ENCODE results near the gene ARHGEF16.
A peak's percentile ranks its signal among the peaks of the same experiment; 100 is the strongest.

The ARHGEF16 gene

DNA sequence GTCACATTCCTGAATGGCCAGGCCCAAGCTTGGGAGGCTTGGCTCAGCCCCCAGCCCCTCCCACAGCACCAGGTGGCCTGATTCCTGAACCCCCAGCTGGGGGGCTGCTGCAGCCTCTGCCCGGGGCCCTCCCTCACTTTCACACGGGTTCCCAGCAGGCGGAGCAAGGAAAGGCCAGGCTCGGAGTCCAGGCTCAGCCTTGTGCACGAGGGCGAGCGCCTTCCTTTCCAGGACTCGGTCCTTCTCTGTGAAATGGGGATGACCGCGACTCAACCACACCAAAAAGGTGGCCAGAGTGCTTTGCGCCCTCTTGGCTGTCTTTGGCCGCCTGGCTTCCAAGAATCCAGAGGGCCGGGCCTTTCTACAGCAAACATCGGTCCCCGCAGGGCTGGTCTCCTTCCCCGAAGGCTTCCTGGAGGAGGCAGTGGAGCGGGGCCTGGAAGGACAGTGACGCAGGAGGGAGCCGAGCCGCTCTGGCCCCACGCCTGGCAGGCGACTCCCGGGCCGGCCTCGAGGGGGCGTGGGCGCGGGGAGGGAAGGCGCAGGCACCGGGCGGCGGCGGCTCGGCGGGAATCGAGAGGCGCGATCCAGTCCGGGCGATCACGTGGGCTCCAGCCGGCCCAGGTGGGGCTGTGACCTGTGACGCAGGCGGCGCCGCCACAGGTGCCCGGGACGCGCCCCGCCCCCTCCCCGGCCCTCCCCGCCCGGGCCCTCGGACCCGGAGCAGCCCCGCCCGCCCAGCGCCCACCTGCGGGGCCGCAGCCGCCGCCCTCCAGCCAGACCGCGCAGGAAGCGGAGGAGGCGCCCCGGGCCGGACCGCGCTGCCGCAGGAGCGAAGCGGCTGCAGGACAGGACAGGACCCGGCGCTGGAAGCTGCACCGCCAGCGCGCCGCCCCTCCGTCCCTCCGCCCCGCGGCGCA lies at the start of gene ARHGEF16:
Gene ARHGEF16 (plus strand): TSS at position 775 of the 920 bp plus-strand sequence. CDS start 8,420 bp downstream, outside the sequence.
- no peak for DNase-seq

DNA sequence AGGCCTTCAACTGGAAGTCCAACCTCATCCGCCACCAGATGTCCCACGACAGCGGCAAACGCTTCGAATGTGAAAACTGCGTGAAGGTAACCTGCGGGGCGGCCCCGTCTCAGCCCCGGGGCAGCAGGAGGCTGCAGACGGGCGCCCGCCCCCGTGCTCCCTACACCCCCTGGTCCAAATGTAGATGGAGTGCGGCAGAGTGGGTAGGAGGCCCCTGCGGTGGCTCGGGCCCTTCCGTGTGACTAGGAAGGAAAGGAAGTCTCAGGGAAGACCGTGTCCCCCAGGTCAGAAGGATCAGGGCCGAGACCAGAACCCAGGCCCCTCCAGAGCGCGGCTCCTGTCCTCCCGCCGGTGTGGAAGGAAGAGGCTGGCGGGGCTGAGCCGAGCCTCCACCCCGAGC lies 49.7 kb upstream of the ARHGEF16 start:
- no peak for DNase-seq

DNA sequence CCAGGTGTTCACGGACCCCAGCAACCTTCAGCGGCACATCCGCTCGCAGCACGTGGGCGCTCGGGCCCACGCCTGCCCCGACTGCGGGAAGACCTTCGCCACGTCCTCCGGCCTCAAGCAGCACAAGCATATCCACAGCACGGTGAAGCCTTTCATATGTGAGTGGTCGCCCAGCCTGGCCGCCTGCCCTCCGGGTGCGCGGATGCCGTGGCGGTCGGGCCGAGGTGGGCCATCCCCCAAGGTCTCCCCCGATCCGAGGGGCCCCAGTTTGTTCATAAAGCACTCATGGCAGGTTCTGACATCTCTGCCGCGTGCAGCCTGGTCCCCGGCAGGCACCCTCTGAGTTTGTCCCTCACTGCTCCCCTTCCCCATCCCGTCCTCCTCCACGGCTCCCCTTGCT lies 49.0 kb upstream of the ARHGEF16 start:
- DNase-seq, result no peak

DNA sequence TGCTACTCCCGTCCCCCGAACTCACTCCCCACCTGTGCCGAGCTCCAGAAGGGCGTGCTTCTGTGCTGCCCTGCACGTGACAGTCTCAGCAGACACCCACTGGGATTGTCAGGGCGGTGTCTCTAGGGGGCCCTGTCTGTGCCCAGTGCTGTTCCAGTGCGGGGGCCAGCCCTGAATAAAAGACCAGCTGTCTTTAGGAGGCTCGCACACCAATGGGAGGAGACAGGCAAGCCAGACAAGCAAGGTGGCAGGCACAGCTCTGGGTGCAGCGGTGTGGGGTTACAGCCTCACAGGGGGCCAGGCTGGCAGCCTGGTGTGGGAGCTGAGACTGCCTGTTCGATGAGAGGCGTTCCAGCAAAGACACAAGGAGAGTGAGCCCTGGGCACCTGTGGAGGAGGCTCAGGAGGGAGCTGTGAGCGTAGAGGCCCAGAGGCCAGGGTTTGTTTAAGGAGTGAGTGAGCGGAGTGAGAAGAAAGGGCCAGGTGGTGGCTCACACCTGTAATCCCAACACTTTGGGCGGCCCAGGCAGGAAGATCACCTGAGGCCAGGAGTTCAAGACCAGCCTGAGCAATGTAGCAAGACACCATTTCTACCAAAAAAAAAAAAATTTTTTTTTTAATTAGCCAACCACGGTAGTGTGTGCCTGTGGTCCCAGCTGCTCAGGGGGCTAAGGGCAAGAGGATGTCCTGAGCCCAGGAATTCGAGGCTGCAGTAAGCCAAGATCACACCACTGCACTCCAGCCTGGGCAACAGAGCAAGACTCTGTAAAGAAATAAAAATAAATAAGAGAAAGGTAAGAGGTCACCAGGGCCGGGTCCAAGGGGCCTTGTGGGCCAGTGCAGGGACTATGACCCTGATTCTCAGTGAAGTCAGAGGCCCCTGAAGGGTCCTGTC lies 48.2 kb upstream of the ARHGEF16 start:
- no peak for DNase-seq

DNA sequence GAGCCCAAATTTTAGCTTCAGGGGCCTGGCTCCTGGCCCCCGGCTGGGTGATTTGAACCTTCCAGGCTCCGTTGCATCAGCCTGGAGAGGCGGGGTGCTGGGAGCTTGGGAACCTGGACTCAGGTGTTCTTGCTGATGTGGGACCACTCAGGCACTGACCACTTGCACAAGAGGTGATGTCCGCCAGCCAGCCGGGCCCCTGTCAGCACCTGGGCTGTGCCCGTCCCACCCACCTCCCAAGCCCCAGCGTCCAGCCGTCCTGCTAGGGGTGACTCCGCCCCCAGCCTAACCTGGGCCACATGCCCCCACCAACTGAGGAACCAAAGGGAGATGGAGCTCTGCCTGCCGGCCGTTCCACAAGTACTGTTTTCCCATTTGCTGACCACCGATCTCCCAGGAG lies 47.4 kb upstream of the ARHGEF16 start:
- no peak for DNase-seq

DNA sequence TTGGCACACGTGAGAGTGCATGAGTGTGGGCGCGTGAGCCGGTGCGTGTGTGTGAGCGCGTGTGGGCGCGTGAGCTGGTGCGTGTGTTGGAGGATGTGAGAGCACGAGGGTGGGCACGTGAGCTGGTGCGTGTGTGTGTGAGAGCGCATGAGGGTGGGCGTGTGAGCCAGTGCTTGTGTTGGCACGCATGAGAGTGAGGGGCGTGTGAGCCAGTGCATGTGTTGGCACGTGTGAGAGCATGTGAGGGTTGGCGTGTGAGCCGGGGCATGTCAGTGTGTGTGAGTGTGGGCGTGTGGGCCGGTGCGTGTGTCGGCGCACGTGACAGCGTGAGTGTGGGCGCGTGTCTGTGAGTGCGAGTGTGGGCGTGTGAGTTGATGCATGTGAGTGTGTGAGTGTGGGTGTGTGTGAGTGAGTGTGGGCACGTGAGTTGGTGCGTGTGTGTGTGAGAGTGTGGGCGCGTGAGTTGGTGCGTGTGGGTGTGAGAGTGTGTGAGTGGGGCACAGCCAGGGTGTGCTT lies 45.7 kb upstream of the ARHGEF16 start:
- DNase-seq, result no peak

DNA sequence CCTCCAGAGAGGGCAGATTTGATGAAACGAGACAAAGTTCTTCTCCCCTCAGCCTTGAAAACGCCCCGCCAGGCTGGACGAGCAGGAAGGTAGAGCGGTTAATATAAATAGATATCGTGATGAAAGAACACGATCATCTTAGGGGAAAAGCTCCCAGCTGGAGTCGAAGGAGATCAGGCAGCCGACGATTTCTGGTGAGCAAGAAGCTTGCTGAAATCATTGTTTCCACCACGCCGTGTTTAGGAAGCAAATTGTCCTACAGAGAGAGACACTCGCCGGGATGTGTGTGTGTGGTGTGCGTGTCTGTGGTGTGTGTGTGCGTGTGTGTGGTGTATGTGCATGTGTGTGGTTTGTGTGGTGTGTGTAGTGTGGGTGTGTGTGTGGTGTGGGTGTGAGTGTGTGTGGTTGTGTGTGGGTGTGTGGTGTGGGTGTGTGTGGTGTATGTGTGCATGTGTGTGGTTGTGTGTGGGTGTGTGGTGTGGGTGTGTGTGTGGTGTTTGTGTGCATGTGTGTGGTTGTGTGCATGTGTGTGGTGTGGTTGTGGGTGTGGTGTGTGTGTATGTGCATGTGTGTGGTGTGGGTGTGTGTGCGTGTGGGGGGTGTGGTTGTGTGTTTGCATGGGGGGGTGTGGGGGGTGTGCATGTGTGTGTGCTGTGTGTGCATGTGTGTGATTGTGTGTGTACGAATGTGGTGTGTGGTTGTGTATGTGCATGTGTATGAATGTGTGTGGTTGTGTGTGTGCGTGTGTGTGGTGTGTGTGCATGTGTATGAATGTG lies 44.9 kb upstream of the ARHGEF16 start:
- no peak for DNase-seq

DNA sequence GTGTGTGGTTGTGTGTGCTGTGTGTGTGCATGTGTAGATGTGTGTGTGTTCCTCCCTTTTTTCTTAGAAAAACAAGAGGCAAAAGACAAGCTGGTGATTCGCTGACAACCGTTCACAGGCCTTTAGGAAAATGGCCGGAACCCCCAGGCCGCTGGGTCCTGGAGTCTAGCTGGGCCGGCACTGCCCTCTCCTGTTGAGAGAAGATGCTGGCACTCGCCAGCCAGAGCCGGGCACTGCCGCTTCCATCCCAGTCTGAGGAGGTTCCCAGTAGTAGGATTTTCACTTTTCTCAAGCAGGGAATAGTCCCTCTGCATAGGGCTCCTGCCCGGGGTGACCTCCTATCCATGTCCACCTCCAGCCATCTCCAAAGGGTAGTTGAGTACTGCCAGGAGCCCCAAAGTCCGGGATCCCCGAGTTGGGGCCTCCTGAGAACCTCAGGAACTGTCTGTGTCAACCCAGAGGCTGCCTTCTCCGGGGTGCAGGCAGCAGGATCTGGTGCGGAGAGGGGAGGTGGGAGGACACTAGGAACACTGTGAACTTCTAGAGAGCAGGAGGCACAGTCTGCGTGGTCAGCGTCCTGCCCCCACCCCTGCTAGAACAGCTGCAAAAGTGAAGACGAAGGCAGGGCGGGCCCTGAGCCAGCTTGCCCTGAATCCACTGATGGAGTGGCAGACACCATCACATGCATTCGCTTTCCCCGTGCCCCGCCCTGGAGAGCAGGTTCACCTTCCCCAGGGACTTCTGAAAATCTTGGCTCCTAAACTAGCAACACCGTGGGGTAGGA lies 44.1 kb upstream of the ARHGEF16 start:
- DNase-seq, result no peak

DNA sequence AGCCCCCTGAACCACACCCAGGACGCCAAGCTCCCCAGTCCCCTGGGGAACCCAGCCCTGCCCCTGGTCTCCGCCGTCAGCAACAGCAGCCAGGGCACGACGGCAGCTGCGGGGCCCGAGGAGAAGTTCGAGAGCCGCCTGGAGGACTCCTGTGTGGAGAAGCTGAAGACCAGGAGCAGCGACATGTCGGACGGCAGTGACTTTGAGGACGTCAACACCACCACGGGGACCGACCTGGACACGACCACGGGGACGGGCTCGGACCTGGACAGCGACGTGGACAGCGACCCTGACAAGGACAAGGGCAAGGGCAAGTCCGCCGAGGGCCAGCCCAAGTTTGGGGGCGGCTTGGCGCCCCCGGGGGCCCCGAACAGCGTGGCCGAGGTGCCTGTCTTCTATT lies 42.7 kb upstream of the ARHGEF16 start:
- DNase-seq, result no peak

DNA sequence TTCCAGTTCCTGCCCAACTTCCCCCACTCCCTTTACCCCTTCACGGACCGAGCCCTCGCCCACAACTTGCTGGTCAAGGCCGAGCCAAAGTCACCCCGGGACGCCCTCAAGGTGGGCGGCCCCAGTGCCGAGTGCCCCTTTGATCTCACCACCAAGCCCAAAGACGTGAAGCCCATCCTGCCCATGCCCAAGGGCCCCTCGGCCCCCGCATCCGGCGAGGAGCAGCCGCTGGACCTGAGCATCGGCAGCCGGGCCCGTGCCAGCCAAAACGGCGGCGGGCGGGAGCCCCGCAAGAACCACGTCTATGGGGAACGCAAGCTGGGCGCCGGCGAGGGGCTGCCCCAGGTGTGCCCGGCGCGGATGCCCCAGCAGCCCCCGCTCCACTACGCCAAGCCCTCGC lies 42.1 kb upstream of the ARHGEF16 start:
- DNase-seq, result no peak

DNA sequence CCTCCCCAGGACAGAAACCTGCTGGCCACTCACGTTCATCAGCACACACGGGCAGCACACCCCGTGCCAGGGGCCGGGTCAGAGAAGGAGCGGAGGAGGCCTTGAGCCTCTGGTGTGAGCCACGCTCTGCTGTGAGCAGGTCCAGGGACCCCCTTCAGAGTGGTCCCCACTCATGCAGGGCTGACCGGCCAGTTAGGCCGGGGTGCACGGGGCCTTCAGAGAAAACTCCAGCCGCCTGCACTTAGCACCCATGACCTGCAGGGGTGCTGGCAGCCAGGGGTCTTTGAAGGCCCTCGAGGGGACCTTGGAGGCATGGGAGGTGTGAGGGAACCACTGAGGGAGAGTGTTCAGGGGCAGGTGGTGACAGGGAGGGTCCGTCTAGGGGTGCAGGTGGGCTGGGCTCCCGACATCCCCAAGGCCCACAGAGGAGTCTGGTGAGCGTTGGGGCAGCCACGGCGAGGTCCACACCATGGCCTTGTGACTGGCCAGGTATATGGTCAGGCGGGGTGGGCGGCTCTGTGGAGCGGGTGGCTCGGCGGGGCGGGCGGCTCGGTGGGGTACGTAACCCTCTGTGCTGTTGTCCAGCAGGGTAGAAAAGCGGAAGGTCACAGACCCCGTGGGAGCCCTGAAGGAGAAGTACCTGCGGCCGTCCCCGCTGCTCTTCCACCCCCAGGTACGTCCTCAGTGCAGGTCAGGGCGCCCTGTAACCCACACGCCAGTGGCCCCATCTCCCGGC lies 40.3 kb upstream of the ARHGEF16 start:
- DNase-seq, result no peak

DNA sequence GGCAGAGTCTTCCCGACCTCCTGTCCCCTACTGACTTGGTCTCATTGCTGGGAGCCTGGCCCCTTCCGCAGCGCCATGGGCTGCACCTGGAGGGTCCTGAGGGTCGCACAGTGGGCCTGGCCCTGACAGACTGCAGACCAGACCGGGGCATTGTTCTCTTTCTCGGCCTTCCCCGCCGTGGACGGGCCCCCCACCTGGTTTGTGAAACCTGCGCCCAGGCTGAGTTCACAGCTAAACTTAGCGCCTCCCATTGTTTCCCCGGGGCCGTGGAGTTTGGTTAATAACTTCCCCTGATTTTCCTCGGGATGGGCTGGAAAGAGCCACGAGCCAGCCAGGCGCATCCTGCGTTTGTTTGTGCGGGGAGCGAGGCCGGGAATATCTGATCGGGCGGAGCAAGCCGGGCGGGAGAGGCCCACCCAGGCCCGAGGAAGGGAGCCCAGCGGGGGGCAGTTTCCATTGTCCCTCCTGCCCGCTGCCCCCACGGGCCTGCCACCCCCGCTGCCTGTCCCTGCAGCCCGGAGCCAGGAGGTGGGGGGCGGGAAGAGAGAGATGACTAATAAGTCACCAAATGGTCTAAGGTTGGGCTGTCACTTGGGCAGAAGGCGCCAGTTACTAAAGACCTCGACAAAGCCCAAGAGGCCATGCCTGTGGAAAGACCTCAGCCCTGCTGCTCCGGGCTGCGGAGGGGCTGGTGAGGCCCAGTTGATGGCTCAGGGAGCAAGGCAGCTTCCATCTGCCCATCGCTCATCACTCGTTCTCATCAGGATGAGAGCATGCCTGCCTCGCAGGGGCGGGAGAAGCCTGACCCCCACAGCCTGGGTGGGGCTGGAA lies 39.0 kb upstream of the ARHGEF16 start:
- DNase-seq, result no peak

DNA sequence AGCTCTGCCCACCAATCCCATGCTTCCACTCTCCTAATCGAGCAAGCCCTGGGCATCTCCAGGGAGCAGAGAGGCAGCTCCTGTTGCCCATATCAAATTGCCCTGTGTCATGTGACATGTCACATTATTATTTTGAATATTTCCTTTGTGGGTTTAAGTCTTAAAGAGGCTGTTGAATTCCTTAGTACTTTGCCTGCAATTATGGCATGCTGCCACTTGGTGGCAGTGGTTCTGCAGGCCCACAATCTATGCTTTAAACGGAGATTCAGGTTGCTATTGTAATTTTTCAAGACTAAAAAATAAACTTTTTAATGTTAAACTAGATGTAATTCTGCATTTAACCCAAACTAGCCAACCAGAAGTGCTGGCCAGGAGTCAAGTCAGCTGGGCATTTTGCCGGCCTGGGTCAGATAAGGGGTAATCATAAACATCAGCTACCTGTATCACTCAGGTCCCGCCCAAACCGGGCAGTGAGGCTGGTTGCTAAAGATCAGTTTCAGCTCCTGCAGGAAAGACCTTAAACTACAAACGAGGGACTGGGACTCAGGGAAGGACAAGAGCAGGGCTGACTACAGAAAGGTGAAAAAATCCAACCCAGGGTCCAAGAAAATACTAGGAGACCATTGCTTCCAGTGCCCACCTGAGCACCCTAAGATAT lies 37.3 kb upstream of the ARHGEF16 start:
- peak; percentile 4 for DNase-seq

DNA sequence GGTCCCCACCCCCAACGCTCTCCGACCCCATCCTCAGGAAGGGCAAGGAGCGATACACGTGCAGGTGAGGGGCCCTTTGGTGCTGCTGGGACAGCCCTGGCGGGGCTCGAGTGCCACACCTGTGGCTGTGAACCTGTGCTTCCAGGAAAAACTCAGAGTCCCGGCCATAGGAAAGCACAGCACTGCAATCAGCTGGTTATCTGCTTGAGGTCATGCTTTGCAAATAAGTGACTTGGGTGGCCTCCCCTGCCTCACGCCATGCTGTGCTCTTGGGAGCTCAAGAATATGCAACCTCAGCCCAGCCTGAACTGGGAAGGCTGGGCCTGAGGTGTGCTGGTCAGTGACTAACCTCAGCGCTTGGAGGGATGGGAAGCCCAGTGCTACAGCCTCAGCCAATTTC lies 36.5 kb upstream of the ARHGEF16 start:
- DNase-seq, result no peak

DNA sequence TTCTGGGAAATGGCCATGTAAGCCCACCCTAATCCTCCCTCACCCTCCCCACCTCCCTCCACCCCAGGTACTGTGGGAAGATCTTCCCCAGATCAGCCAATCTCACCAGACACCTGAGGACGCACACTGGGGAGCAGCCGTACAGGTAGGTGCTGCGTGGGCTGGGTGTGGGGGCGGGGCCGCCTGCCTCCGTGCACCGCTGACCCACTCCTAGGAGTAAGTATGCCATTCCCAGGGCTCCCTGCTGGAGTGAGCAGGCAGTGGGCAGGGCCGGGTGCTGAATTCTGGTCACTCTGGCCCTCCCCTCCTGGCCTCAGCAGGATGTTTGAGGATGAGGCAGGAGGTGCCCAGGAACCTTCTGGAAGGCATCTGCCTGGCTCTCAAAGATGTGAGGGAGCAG lies 35.9 kb upstream of the ARHGEF16 start:
- DNase-seq, result no peak

DNA sequence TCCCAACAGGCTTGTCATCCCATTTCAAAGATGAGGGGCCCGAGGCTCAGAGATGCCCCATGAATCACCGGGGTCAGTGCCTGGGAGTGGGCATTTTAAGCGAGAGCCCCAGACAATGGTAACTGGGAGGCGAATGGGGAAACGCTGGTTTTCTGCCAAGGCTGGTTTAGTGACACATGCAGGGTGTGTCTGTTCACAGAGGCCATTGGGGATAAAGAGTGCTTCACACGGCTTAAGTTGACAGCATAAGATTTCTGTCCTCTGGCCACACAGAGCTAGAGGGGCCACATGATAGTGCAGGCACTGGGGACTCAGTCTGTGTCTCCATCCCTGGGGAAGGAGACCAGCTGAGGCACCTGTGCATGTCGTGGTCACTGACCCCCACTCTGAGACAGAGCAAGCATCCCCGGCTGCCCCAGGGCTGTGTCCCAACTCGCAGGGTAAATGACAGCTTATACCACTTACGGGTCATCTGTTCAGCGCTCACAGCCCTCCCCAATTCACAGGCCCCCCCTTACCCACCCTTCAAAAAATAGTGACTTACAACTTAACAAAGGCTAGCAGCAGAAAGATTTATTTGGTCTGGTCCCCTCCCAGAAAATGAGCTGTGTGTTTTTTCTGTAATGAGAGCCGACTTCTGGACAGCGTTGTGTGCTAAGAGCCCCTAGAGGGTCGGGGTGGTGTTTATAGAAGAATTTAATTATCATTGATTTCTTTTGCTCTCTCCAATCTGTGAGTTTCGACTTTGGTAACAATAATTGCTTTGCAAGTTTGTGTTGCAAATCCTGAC lies 34.9 kb upstream of the ARHGEF16 start:
- no peak for DNase-seq

DNA sequence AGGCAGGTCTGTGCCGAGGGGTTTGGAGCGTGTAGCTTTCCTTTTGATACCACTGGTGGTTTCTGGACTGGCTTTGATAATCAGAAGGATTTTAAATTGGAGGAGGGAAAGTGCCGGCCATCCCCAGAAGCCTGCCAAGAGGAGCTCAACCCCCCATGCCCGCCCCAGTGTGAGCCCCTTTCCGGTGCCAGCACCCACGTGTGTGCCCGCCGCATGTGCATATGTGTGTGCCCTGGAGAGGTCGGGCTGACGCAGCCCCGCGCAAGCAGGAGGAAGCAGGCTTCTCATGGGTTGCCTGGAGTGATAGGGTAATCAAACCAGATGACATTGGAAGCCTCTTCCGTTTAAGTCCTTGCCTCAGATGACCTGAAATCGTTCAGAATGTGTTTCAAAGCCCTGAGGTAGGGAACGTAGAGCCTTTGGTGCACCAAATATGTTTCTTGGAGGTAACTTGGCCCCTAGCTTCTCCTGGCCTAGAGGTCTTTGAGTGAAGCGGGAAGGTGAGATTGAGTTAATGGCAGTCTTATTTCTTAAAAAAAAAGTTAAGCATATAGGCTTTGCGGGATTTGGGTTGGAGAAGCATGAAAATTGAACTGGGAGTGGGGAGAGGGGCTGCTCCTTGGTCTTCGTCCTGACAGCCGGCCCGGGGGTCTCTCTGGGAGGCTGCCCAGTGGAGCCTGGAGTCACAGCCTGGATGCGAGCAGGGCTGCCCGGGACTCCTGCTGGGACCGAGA lies 34.1 kb upstream of the ARHGEF16 start:
- no peak for DNase-seq

DNA sequence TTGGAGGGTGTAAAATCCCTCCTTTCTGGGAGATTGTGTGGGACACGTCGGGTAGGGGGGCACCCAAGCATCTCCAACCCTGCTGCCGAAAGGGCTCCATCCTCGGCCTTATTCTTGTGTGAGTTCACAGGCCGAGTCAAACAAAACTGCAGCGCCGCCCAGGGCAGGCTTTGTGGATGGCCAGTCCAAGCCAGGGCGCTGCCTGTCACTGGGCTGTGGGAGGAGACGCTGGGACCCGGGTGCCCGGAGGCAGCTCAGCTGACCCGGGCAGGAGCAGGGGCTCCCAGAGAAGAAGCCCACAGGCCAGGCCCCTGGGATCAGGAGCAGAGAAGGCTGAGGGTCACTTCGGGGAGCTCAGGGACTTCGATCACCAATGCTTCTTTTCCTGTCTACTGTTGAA lies 31.8 kb upstream of the ARHGEF16 start:
- DNase-seq, result peak; percentile 2

Measured in OCI-M1 (cell line).